ENCODE measurements around the gene ZDHHC18.
A peak's percentile ranks its signal among the peaks of the same experiment; 100 is the strongest.

Gene ZDHHC18, protein sequence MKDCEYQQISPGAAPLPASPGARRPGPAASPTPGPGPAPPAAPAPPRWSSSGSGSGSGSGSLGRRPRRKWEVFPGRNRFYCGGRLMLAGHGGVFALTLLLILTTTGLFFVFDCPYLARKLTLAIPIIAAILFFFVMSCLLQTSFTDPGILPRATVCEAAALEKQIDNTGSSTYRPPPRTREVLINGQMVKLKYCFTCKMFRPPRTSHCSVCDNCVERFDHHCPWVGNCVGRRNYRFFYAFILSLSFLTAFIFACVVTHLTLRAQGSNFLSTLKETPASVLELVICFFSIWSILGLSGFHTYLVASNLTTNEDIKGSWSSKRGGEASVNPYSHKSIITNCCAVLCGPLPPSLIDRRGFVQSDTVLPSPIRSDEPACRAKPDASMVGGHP

DNA sequence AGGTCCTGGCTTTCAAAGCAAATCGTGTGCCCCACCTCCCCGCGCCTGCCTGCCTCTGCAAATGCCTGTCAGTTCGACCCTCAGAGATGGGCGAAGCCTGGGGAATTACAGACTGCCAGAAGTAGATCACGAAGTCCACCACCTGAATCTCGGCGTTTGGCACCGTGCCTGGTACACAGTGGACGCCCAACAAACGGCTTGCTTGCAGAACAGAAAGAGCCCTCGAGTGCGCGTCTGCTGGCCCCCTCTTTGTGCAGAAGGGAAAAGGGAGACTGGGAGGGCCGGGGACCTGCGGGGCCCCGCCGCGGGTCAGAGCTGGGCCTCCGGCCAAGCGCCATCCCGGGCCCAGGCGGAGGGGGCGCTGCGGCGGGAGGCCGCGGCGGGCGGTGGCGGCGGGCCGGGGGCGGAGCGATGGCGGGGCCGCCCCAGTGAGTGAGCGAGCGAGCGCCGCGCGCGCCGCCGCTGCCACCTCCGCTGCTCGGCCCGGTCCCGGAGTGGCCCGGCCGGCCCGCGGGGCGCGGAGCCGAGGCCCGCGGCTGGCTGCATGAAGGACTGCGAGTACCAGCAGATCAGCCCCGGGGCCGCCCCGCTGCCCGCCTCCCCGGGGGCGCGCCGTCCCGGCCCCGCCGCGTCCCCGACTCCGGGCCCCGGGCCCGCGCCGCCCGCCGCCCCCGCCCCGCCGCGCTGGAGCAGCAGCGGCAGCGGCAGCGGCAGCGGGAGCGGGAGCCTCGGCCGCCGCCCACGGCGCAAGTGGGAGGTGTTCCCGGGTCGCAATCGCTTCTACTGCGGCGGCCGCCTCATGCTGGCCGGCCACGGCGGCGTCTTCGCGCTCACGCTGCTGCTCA lies at the start of gene ZDHHC18:
ZDHHC18 (plus strand) TSS at position 428 of the 845 bp plus-strand sequence; CDS start at position 545, 117 bp downstream.
- peak; percentile 82 for DNase-seq

DNA sequence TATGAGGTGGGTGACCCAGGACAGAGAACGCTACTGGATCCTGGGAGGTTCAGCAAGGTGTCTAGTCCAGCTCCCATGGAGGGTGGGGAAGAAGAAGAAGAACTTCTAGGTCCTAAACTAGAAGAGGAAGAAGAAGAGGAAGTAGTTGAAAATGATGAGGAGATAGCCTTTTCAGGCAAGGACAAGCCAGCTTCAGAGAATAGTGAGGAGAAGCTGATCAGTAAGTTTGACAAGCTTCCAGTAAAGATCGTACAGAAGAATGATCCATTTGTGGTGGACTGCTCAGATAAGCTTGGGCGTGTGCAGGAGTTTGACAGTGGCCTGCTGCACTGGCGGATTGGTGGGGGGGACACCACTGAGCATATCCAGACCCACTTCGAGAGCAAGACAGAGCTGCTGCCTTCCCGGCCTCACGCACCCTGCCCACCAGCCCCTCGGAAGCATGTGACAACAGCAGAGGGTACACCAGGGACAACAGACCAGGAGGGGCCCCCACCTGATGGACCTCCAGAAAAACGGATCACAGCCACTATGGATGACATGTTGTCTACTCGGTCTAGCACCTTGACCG lies 47.3 kb upstream of the ZDHHC18 start:
- no peak for DNase-seq

DNA sequence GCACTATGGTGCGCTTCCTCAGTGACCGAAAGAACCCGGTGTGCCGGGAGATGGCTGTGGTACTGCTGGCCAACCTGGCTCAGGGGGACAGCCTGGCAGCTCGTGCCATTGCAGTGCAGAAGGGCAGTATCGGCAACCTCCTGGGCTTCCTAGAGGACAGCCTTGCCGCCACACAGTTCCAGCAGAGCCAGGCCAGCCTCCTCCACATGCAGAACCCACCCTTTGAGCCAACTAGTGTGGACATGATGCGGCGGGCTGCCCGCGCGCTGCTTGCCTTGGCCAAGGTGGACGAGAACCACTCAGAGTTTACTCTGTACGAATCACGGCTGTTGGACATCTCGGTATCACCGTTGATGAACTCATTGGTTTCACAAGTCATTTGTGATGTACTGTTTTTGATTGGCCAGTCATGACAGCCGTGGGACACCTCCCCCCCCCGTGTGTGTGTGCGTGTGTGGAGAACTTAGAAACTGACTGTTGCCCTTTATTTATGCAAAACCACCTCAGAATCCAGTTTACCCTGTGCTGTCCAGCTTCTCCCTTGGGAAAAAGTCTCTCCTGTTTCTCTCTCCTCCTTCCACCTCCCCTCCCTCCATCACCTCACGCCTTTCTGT lies 46.0 kb upstream of the ZDHHC18 start:
- no peak for DNase-seq

- no peak for DNase-seq
These were observed 45.2 kb upstream of the ZDHHC18 start for GRCh38 chr1:26781206-26781825.

- no peak for DNase-seq
These were observed 43.8 kb upstream of the ZDHHC18 start for GRCh38 chr1:26782521-26783212.

DNA sequence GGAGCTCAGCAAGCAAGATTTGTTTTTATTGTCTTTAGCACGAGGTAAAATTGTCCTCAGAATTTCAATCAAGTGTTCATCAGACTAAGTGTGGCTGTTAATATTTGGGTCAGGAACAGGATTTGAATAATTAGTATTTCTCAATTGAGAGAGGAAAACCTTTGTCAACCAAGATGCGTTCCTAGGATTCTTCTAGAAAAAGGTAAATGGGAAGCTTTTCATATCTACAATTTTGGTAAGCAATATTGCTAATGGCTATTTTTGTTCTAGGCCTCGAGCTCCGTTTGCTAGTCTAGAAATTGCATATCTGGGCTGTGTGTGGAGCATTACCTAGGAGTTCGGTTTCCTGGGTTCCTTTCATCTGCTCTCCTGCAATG lies 42.9 kb upstream of the ZDHHC18 start:
- no peak for DNase-seq

DNA sequence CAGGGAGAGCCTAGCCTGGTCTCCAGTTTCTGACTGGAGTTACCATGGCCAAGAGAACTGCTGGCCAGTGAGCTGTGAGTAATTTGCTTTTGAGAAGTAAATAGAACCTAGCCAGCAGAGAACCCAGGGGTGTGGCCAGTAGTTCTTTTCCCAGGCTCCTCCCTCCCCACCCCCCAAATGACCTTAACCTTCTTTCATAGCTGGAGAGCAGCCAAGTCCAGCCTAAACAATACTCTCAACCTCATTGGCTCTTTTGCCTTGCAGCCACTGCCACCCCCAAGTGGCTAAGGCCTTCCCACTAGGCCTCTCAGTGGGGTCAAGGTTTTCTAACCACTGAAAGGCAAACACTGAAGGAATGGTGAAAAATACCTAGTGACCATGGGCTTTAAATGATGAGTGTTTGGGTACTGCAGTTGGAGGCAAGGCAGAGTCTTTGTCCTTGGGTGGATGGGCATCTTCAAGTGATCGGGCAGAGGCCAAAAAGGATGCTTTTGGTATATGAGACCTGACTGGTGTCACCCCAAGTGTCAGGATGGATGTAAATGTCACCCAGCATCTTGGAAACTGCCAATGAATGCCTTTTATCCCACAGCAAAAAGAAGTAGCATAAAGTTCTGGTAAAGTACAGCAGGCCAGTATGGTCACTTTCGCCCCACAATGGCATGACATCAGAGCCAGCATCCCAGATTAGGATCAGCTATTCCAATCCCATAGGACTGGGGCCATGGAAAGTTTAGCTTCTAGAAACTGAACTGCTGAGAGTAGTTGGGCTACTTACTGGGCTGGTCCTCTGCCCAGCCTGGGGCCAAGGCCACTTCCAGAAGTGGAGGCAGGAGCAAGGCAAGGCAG lies 42.2 kb upstream of the ZDHHC18 start:
- DNase-seq: no peak

GRCh38 chr1:26784886-26785285 lies 41.6 kb upstream of the ZDHHC18 start:
- no peak for DNase-seq

DNA sequence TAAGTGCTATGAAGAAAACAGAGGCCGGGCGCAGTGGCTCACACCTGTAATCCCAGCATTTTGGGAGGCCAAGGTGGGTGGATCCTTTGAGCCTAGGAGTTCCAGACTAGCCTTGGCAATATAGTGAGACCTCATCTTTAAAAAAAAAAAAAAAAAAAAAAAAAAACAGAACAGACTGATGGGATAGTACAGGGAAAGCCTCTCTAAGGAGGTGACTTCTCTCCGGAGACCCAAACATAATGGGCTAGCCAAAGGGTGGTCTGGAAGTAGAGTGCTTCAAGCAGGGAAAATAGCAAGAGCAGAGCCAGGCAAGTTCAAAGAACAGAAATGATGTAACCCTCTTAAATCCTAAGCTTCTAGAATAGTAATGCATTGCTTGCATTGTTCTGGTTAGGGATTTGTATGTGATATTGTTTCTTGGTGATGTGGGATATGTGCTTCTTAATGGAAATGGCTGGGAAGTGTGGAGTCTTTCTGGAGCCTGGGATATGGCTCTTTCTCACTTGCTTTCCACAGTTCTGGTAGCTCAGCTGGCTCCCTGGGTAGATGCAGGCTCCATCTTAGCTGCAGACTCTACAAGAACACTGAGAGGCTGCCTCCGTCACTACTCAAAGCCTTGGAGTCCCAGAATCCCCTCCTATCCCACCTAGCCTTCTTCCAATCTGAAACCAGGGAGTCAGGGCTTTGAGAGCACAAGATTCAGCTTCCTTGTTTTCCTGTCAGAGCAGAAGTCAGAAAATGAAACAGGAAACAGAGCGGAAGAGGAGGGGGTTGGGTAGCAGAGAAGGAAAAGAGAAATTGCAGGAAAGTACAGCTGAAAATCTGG lies 40.7 kb upstream of the ZDHHC18 start:
- DNase-seq: peak; percentile 30

GRCh38 chr1:26786437-26787380 lies 39.8 kb upstream of the ZDHHC18 start:
- DNase-seq: peak; percentile 44

GRCh38 chr1:26787381-26787705 lies 39.1 kb upstream of the ZDHHC18 start:
- DNase-seq: peak; percentile 67

DNA sequence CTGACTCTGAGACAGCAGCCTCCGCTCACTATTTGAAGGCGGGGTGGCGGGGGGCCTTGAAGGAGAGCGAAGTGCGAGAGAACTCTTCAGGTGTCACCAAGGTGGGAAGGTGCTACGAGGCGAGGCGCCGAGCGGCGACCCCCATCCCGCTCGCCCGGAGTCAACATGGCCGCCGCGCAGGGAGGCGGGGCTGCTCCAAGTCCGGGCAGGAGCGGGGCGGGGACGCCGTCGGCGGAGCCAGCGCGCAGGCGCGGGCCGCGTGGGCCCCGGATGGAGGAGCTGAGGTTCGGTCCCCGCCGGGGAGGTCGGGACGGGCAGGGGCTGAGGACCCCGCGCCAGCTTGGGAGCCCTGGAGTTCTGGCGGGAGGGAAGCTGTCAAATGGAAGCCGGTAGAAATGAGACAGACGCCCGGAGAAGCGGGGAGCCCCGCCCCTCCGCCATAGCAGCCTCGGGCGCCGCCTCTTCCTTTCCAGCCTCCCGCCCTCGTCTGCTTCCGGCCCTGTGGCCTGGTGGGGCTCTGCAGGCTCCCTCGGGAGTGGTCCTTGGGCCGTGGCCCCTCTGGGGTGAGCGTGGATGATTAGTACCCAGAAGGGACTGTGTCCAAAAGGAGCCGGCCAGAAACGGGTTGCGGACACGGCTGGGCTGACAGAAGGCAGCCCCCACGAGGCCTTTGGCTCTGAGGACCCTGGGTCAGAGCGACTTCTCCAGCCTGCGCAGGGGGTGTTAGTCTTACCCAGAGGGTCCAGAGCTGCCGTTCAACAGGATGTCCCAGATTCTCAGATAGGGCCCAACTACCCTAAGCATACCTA lies 38.6 kb upstream of the ZDHHC18 start, which contains the start of gene PIGV:
PIGV (plus strand) TSS at position 245 of the 809 bp plus-strand sequence. CDS start 2,866 bp downstream, outside the sequence.
- DNase-seq: peak; percentile 91

GRCh38 chr1:26788515-26788785 lies 38.0 kb upstream of the ZDHHC18 start:
- DNase-seq: no peak

- DNase-seq: peak; percentile 92
These were observed 37.5 kb upstream of the ZDHHC18 start for GRCh38 chr1:26788836-26789611.

DNA sequence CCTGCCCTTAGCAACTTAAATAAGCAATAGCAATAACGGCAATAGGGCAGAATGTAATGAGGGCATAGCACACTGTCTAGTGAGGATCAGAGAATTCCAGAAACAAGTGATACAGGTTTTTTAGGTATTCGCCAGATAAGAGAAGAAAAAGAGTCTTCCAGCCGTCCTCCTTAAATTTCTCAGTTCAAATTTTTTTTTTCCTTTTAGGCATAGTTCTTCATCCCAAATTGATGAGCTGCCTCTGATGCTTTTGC lies 36.9 kb upstream of the ZDHHC18 start:
- DNase-seq: no peak

DNA sequence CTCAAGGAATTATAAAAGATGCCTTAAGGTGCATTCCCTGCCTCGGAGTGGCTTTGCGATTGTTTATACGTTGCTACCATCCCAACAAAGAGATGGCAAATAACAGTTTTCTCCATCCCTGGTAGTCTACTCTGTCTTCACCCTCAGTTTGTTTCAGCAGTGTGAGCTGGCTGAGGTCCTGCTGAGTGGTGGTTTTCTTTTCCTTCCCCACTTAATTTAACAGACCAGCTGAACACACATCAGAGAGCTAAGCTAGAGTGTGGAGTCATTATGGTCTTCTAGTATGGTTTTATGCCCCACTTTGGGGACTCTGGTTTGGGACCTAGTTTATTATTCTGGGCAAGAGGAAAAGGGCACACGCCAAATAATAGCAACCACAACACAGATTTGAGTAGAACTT lies 36.6 kb upstream of the ZDHHC18 start:
- no peak for DNase-seq

- DNase-seq: no peak
These were observed 35.9 kb upstream of the ZDHHC18 start for GRCh38 chr1:26790551-26790953.

DNA sequence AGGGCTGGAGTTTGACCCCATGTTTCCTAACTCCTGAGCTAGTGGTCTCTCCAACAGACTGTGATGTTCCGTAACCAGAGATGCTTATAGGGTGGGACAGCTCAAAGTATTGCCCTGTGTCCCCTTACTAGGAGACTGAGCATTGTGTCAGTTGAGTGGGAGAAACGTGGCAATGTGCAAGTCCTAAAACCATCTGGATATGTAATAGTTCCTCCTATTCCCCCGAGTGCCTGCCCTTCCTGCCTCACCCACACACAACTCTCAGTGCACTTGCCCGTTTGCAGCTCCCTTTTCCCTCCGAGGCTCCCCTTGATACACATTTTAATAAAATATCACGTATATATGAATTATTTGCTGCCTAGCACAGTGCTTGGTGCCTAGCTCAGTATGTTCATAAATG lies 35.3 kb upstream of the ZDHHC18 start:
- DNase-seq: no peak
